ENCODE results near the gene ICAM4.

Gene ICAM4

GRCh38 chr19:10291554-10292205 lies 4.9 kb downstream of the ICAM4 start:
- DNase-seq: peak; percentile 13

GRCh38 chr19:10292206-10292788 lies 5.5 kb downstream of the ICAM4 start:
- DNase-seq: peak; percentile 64

GRCh38 chr19:10292789-10293636 lies 6.3 kb downstream of the ICAM4 start:
- no peak for DNase-seq

GRCh38 chr19:10293637-10294367 lies 7.0 kb downstream of the ICAM4 start:
- DNase-seq: no peak

- DNase-seq: no peak
Measured at GRCh38 chr19:10294368-10294697, 7.6 kb downstream of the ICAM4 start.

GRCh38 chr19:10295305-10295846 lies 8.6 kb downstream of the ICAM4 start:
- DNase-seq: peak; percentile 71

- no peak for DNase-seq
Measured at GRCh38 chr19:10295847-10296591, 9.3 kb downstream of the ICAM4 start.

GRCh38 chr19:10299545-10300458 lies 13.0 kb downstream of the ICAM4 start:
- DNase-seq: no peak

- DNase-seq: no peak
Measured at GRCh38 chr19:10305139-10305806, 18.5 kb downstream of the ICAM4 start.

- DNase-seq: no peak
Measured at GRCh38 chr19:10306327-10306726, 19.6 kb downstream of the ICAM4 start.

- DNase-seq: no peak
Measured at GRCh38 chr19:10309423-10309822, 22.7 kb downstream of the ICAM4 start, which contains the start of gene ZGLP1. ZGLP1 (minus strand) TSS chr19:10309815.

GRCh38 chr19:10315335-10316214 lies 28.8 kb downstream of the ICAM4 start, which contains the start of gene FDX2:
FDX2 (minus strand) TSS chr19:10316015; CDS start chr19:10315996, 19 bp downstream.
- DNase-seq: peak; percentile 93

GRCh38 chr19:10316229-10317044 lies 29.7 kb downstream of the ICAM4 start:
- DNase-seq: no peak

GRCh38 chr19:10317045-10317856 lies 30.5 kb downstream of the ICAM4 start:
- no peak for DNase-seq

GRCh38 chr19:10317857-10318462 lies 31.2 kb downstream of the ICAM4 start:
- DNase-seq: no peak

- DNase-seq: no peak
Measured at GRCh38 chr19:10318807-10319682, 32.3 kb downstream of the ICAM4 start.

All from activated naive CD4-positive, alpha-beta T cell treated with Interleukin-2 at 50 U/mL for 16 hours (primary cell).